Endothelial cell of hepatic sinusoid (primary cell): ENCODE results near the gene CDK12.
"Not testable (repeated sequence)": the region's sequence is repeated elsewhere in the genome, so short reads cannot be mapped to it uniquely, and the experiment has no call there.

Source experiments
- in situ Hi-C: cut with HindIII; loops from 2 replicates; pipeline ENCODE4 v1.10.0; 2017; ENCODE audit warnings: low sequenced_read_pairs

Gene CDK12

DNA sequence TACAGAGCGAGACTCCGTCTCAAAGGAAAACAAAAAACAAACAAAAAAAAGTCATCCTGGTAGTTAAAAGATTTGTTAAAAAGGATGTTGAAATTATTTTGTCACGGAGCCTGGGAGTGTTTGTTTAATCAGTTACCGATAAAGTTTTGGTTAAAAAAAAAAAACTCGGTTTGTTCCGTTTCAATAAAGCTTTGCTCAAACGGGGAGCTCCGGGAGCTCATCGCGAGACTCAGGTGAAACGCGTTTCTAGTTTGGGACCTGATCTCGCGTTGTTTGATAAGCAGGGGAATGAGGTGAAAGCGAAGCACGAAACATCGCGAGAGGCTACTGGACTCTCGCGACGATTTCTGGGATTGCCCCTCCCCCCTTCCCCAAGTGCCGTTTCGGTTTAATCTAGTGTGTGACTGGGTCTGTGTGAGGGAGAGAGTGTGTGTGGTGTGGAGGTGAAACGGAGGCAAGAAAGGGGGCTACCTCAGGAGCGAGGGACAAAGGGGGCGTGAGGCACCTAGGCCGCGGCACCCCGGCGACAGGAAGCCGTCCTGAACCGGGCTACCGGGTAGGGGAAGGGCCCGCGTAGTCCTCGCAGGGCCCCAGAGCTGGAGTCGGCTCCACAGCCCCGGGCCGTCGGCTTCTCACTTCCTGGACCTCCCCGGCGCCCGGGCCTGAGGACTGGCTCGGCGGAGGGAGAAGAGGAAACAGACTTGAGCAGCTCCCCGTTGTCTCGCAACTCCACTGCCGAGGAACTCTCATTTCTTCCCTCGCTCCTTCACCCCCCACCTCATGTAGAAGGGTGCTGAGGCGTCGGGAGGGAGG lies at the start of gene CDK12:
Gene CDK12, plus strand, starts transcription at position 374 of the 813 bp plus-strand sequence. CDS start 586 bp downstream, outside the sequence.
- in situ Hi-C loops, result no loop called here

DNA sequence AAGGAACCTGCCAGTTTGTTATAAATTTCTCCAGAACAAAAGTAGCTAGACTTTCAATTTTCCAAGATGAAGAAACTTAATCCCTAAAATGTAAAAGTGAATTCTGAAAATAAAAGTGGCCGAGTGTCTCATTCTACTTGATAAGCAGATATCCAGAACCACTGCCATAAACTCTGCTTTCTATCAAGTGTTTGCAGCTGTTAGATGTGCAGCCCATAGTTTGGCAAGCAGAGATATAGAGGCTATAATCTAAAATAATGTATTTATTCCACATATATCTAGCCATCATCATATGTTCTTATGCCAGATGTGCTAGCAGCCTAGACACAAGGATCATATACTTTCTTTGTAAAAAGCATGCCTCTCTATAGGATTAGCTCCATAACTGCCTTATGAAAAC lies 45.1 kb upstream of the CDK12 start:
- in situ Hi-C loops, result no loop called here

DNA sequence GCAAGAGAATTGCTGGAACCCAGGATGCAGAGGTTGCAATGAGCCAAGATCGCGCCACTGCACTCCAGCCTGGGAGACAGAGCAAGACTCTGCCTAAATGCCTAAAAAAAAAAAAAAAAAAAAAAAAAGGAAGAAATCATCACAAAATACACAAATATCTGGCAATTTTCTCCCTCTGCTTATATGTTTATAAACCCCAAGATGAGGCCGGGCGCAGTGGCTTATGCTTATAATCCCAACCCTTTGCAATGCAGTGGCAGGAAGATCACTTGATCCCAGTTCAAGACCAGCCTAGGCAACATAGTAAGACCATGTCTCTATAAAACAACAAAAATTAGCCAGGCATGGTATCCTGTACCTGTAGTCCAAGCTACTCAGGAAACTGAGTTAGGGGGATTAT lies 31.7 kb upstream of the CDK12 start:
- in situ Hi-C loops, result no loop called here

DNA sequence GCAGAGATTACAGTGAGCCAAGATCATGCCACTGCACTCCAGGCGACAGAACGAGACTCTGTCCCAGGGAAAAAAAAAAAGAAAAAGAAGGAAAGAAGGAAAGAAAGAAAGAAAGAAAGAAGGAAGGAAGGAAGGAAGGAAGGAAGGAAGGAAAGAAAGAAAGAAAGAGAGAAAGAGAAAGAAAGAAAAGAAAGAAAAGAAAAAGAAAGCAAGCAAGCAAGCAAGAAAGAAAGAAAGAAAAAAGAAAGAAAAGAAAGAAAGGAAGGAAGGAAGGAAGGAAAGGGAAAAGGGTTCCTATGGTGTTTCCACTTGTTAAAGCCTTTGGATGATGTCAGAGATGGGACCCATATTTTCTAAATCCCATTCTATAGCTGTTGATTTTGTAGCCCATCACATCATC lies 21.4 kb upstream of the CDK12 start:
- in situ Hi-C loops, result not testable (repeated sequence)

DNA sequence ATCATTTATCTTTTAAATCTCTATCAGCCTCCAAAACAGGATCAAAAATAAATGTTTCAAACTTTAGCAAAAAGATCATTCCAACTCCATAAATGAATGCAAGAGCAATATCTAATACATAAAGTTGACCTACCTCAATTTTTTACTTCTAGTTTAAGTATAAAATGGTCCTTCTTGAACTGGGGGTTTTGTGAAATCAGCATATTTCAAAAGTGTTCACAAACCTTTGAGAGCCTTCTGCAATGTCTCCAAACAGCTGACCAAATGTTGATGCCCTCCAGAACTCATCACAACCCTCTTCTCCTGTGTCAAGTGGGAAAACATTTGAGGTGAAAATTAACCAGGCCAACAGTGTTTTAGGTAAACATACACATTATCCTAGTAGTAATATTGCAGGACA lies 18.0 kb upstream of the CDK12 start:
- in situ Hi-C loops, result no loop called here

DNA sequence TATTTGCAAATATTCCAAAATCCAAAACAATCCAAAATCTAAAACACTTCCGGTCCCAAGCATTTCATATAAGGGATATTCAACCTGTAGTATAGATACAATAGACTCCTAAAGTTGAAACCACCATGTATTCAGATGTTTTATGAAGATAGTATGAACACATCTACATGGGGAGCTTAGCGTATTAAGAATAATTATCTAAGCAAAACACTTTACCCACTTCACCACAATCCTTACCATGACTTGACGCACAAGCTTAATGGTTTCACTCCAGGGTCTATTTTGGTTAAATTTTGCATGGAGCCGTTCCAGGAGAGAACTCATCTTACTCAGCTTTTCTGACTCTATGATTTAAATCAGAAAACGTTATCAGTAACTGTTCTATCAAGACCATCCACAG lies 13.7 kb upstream of the CDK12 start:
- in situ Hi-C loops, result no loop called here

DNA sequence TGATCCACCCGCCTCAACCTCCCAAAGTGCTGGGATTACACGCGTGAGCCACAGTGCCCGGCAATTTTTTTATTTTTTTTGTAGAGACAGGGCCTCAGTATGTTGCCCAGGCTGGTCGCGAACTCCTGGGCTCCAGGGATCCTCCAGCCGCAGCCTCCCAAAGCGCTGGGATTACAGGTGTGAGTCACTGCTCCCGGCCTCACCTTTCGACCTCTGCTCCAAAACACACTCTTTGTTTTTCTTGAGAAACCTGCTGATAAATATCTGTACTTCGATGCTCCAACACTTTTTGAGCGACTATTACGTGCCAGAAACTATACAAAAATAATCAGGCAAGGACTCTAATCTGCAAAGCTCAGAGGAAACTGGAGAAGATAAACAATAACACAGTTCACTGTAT lies 11.2 kb upstream of the CDK12 start:
- in situ Hi-C loops, result loop anchor here (5.0 kb wide), 1 partner anchor 77 kb away; no protein-coding TSS in a partner anchor

DNA sequence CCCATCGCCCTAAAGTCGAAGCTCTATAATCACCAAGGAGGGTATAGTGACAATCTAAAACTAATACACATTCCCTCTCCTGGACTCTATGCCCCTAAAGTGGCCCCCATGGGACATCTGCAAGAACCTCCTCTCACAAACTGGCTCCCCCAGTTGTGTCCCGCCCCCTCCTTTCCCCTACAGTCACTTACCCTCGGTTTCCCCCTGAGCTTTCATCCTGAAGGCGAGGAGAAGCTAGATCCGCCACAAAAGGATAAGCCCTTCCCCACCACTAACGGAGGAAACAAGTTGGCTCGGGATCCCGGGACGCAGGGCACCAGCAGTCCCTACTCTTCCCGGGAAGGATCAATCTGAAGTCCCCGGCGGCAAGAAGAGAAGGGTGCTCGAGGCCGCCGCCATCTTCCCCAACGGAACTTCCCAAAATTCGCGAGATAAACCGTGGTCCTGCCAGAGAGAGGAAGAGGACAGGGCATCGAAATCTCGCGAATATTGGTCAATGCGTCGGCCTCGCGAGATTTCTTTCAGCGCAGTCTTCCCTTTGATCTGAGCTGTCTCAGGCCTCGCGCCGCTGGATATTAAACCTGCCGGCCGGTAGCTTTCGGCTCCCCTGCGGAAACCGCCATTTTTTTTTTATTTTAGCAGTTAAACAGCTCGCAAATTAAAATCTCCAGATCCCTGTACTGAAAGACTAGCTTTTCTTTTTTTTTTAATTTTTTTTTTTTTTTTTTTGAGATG lies 10.3 kb upstream of the CDK12 start, which contains the start of gene MED1:
Gene MED1, minus strand, starts transcription at position 417 of the 735 bp plus-strand sequence. Its CDS starts 201 bp downstream, at position 216.
- in situ Hi-C loops, result loop anchor here (5.0 kb wide), 1 partner anchor 76 kb away; no protein-coding TSS in a partner anchor

DNA sequence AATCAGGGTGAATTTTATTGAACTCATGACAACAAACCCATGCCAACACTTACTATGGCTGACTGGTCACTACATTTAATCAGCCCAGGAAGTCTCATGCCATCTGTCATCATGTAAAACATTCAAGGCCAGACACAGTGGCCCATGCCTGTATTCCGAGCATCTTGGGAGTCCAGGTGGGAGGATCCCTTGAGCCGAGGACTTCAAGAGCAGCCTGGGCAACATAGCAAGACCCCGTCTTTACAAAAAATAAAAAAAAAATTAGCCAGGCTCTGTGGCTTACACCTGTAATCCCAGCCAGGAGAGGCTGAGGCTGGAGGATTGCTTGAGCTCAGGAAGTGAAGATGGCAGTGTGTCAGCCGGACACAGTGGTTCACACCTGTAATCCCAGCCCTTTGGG lies 5.4 kb upstream of the CDK12 start:
- in situ Hi-C loops, result no loop called here

DNA sequence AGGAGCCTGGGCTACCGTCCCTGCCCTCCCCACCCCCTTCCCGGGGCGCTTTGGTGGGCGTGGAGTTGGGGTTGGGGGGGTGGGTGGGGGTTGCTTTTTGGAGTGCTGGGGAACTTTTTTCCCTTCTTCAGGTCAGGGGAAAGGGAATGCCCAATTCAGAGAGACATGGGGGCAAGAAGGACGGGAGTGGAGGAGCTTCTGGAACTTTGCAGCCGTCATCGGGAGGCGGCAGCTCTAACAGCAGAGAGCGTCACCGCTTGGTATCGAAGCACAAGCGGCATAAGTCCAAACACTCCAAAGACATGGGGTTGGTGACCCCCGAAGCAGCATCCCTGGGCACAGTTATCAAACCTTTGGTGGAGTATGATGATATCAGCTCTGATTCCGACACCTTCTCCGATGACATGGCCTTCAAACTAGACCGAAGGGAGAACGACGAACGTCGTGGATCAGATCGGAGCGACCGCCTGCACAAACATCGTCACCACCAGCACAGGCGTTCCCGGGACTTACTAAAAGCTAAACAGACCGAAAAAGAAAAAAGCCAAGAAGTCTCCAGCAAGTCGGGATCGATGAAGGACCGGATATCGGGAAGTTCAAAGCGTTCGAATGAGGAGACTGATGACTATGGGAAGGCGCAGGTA lies 762 bp downstream of the CDK12 start:
- in situ Hi-C loops, result no loop called here

DNA sequence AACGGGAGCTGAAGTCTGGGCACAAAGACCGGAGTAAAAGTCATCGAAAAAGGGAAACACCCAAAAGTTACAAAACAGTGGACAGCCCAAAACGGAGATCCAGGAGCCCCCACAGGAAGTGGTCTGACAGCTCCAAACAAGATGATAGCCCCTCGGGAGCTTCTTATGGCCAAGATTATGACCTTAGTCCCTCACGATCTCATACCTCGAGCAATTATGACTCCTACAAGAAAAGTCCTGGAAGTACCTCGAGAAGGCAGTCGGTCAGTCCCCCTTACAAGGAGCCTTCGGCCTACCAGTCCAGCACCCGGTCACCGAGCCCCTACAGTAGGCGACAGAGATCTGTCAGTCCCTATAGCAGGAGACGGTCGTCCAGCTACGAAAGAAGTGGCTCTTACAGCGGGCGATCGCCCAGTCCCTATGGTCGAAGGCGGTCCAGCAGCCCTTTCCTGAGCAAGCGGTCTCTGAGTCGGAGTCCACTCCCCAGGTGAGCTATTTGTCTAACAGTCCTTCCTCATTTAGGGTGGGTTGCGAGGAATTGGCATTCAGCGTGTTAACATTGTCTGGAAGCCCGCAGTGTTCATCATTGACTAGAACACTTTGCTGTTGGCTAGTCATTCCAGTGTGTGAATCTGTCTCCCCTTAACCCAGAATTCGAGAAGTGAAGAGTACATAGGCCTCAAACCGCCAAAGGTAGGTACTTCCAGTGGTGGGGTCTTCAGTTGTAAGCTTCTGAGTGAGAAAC lies 1.5 kb downstream of the CDK12 start:
- in situ Hi-C loops, result no loop called here

DNA sequence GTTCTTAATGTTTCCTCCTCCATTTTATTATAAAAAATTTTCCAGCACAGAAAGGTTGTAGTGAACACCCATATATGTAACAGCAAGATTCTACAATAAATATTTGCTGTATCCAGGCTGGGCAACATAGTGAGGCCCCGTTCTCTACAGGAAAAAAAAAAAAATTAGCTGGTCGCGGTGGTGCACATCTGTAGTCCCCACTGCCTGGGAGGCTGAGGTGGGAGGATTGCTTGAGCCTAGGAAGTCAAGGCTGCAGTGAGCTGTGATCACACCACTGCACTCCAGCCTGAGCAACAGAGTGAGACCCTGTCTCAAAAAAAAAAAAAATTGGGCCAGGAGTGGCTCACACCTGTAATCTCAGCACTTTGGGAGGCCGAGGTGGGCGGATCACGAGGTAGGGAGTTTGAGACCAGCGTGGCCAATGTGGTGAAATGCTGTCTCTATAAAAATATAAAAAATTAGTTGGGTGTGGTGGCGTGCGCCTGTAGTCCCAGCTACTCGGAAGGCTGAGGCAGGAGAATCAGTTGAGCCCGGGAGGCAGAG lies 3.4 kb downstream of the CDK12 start:
- in situ Hi-C loops, result not testable (repeated sequence)

DNA sequence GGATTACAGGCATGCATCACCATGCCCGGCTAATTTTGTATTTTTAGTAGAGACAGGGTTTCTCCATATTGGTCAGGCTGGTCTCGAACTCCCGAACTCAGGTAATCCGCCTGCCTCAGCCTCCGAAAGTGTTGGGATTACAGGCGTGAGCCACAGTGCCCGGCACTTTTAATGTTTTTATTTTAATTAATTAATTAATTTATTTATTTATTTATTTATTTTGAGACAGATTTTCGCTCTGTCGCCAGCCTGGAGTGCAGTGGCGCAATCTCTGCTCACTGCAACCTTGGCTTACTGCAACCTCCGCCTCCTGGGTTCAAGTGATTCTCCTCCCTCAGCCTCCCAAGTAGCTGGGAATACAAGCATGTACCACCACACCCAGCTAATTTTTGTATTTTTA lies 7.3 kb downstream of the CDK12 start:
- in situ Hi-C loops, result not testable (repeated sequence)

DNA sequence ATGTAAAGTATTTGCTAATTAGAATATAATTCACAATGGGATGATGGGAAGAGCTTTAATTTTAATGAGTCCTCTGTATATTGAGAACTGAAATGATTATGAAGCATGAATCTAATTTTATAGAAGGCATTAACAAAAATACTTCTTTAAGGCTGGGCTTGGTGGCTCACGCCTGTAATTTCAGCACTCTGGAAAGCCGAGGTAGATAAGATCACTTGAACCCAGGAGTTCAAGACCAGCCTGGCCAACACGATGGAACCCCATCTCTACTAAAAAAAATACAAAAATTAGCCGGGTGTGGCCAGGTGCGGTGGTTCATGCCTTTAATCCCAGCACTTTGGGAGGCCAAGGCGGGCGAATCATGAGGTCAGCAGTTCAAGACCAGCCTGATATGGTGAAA lies 12.0 kb downstream of the CDK12 start:
- in situ Hi-C loops, result no loop called here

DNA sequence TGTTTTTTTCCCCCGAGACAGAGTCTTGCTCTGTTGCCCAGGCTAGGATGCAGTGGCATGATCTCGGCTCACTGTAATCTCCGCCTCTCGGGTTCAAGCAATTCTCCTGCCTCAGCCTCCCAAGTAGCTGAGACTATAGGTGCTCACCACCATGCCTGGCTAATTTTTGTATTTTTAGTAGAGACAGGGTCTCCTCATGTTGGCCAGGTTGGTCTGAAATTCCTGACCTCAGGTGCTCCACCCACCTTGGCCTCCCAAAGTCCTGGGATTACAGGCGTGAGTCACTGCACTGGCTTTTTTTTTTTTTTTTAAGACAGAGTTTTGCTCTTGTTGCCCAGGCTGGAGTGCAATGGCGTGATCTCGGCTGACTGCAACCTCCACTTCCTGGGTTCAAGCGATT lies 18.3 kb downstream of the CDK12 start:
- in situ Hi-C loops, result not testable (repeated sequence)

DNA sequence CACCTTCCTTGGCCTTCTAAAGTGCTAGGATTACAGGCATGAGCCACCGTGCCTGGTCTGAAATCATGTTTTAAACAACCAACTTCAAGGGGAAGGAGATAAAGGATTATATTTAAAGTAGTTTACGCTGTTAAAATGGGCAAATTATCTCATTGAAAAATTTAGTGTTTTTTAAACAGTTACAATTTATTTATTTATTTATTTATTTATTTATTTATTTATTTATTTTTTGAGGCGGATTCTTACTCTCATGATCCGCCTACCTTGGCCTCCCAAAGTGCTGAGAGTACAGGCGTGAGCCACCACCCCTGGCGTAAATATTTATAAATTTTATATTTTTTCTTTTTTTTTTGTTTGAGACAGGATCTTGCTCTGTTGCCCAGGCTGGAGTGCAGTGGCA lies 22.2 kb downstream of the CDK12 start:
- in situ Hi-C loops, result no loop called here

DNA sequence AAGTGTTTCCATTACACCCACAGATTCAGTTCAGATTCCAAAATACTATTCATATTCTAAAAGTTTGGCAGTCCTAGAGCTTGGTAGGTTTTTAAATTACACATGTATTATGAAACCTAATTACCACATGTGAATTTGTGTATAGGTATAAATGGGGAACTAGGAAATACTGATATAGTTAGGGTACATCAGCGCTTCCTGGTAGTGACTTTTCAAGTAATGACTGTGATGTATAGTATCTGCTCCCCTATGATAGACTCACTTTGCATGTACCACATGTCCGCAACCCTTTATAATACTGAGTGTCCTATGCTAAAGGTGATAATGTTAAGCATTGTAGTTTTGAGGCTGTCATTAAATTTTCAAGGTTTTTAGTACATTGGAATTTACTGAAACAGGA lies 22.9 kb downstream of the CDK12 start:
- in situ Hi-C loops, result no loop called here

DNA sequence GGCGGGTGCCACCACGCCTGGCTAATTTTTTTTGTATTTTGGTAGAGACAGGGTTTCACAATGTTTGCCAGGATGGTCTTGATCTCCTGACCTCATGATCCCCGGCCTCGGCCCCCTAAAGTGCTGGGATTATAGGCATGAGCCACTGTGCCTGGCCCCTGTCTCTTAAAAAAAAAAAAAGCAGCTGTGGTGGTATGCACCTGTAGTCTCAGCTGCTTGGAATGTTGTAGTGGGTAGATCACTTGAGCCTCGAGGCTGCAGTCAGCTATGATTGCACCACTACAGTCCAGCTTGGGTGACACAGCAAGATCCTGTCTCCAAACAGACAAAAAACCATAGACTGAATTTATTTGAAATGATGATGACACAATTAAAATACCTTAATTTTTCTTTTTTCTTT lies 24.3 kb downstream of the CDK12 start:
- in situ Hi-C loops, result no loop called here

DNA sequence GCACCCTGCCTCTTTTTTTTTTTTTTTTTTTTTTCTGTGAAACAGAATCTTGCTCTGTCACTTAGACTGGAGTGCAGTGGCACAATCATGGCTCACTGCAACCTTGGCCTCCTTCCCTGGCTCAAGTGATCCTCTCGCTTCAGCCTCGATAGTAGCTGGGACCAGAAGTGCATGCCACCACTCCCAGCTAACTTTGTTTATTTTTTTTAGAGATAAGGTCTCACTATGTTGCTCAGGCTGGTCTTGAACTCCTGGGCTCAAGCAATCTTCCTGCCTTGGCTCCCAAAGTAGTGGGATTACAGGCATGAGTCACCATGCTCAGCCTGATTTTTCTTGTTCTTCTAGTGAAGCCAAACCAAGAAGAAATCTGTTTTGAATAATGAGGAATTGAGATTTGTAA lies 25.0 kb downstream of the CDK12 start:
- in situ Hi-C loops, result no loop called here

DNA sequence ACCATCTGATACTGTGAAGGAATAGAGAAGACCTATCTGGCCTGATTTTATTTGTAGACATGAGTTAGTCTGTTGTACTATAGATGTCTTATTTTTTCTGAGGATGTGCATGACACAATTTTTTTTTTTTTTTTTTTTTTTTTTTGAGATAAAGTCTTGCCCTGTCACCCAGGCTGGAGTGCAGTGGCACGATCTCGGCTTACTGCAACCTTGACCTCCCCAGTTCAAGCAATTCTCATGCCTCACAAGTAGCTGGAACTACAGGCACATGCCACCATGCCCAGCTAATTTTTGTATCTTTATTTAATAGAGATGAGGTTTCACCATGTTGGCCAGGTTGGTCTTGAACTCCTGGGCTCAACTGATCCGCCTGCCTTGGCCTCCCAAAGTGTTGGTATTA lies 26.2 kb downstream of the CDK12 start:
- in situ Hi-C loops, result not testable (repeated sequence)

DNA sequence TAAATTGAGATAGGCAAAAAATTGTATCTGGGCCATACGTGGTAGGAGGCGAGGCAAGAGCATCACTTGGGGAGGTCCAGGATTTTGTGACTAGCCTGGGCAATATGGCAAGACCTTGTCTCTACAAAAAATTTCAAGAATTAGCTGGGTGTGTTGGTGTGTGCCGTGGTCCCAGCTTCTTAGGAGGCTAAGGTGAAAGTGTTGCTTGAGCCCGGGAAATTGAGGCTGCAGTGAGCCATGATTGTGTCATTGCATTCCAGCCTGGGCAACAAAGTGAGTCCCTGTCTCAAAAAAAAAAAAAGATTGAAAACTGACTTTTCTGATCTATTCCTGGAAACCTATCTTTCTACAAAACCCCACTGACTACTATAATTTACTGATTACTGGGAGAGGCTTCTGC lies 26.7 kb downstream of the CDK12 start:
- in situ Hi-C loops, result no loop called here
